ENCODE results near the gene ITPKC.

Gene ITPKC

GRCh38 chr19:40716482-40717324 lies at the start of gene ITPKC, which contains the start of gene COQ8B:
Gene ITPKC (plus strand): TSS chr19:40717112. CDS start chr19:40717136, 24 bp downstream.
Gene COQ8B (minus strand): TSS chr19:40716886. CDS start chr19:40714632, 2,254 bp downstream.
- peak; percentile 96 for DNase-seq (ENCODE audit: low read depth)
- TF ChIP-seq, protein P1, sequence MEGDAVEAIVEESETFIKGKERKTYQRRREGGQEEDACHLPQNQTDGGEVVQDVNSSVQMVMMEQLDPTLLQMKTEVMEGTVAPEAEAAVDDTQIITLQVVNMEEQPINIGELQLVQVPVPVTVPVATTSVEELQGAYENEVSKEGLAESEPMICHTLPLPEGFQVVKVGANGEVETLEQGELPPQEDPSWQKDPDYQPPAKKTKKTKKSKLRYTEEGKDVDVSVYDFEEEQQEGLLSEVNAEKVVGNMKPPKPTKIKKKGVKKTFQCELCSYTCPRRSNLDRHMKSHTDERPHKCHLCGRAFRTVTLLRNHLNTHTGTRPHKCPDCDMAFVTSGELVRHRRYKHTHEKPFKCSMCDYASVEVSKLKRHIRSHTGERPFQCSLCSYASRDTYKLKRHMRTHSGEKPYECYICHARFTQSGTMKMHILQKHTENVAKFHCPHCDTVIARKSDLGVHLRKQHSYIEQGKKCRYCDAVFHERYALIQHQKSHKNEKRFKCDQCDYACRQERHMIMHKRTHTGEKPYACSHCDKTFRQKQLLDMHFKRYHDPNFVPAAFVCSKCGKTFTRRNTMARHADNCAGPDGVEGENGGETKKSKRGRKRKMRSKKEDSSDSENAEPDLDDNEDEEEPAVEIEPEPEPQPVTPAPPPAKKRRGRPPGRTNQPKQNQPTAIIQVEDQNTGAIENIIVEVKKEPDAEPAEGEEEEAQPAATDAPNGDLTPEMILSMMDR (conservative IDR thresholded peaks at IDR 0.05; ENCODE audit: low read length): no peak
- H3K4me3 ChIP-seq (ENCODE audit: low read length): peak within 1 kb of the TSS; percentile 94

DNA sequence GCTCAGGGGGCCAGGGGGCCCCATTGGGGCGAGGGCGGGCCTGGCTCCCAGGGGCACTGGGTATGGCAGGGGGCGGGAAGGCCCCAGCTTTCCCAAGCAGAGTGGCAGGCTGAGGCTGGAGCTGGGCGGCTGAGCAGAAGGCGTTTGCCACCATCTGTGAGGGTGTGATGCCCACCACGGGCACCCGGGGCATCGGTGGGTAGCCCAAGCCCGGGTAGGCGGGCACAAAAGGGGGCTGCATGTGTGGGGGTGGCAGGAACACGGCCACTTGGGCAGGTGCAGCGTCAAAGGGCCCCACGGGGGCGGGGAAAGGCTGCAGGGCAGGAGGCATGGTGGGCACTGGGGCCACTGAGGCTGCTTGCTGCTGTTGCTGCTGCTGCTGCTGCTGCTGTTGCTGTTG lies 49.3 kb upstream of the ITPKC start:
- TF ChIP-seq, protein P1 (conservative IDR thresholded peaks at IDR 0.05; ENCODE audit: low read length): no peak
- no peak overlapping the region for H3K4me3 ChIP-seq (ENCODE audit: low read length)
- no peak for DNase-seq (ENCODE audit: low read depth)

DNA sequence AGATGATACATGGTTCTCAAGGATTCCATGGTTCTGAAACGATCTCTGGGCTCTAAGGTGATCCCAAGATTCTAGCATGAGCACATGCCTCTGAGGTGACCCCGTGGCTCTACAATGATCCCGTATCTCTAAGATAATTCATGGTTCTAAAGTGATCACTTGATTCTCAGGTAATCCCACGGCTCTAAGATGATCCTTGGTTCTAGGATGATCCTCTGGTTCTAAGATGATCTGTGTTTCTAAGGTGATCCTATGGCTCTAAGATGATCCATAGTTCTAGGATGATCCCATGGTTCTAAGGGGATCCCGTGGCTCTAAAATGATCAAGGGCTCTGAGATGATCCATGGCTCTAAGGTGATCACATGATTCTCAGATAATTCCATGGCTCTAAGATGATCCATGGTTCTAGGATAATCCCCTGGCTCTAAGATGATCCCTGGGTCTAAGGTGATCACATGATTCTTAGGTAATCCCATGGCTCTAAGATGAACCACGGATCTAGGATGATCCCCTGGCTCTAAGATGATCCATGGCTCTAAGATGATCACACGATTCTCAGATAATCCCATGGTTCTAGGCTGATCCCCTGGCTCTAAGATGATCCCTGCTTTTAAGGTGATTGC lies 47.8 kb upstream of the ITPKC start:
- TF ChIP-seq, protein P1 (conservative IDR thresholded peaks at IDR 0.05; ENCODE audit: low read length): no peak
- no peak overlapping the region for H3K4me3 ChIP-seq (ENCODE audit: low read length)
- no peak for DNase-seq (ENCODE audit: low read depth)

DNA sequence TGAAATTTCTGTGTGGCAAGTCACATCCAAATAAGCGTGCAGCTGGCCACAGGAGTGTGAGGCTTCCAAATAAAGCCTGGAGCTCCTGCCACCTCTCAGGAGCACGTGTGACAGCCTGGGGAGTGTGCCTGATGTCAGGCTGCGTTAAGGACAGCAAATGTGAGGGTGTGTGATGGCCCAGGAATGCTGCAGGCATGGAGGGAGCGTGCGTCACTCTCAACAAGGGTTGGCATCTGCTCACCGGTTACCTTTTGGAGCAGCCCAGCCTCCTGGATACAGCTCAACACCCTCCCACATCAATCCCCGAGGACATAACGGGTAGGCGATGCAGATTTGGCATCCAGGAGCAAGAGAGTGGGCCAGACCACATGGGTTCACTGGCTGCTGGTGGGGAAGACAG lies 45.5 kb upstream of the ITPKC start:
- no peak for DNase-seq (ENCODE audit: low read depth)
- TF ChIP-seq, protein P1 (conservative IDR thresholded peaks at IDR 0.05; ENCODE audit: low read length): no peak
- no peak overlapping the region for H3K4me3 ChIP-seq (ENCODE audit: low read length)

- H3K4me3 ChIP-seq (ENCODE audit: low read length): no peak overlapping the region
- DNase-seq (ENCODE audit: low read depth): no peak
- TF ChIP-seq, protein P1 (conservative IDR thresholded peaks at IDR 0.05; ENCODE audit: low read length): no peak
Measured at GRCh38 chr19:40672038-40672437, 44.9 kb upstream of the ITPKC start.

GRCh38 chr19:40672573-40673299 lies 44.2 kb upstream of the ITPKC start:
- H3K4me3 ChIP-seq (ENCODE audit: low read length): no peak overlapping the region
- no peak for DNase-seq (ENCODE audit: low read depth)
- TF ChIP-seq, protein P1 (conservative IDR thresholded peaks at IDR 0.05; ENCODE audit: low read length): no peak

All from AG10803 (cell line).